Urinary bladder (tissue), 4 donors: ENCODE data around the gene MKNK2. TPM values are rescaled to one million over a fixed set of nuclear protein-coding genes. Genes with fewer than 3 reads are reported as not detected.

Source experiments
- DNase-seq: peaks from one replicate; pipeline ENCODE4 v3.0.0-alpha.2; 2015; ENCODE audit errors: extremely low spot score
- H3K27ac ChIP-seq: one replicate; pipeline ENCODE4 v1.5.1; 2013; ENCODE audit warnings: low read depth, mild to moderate bottlenecking, moderate library complexity
- H3K36me3 ChIP-seq: one replicate; pipeline ENCODE4 v1.6.1; 2013; ENCODE audit warnings: mild to moderate bottlenecking, moderate library complexity; ENCODE audit not compliant: insufficient read depth
- H3K4me1 ChIP-seq: one replicate; pipeline ENCODE4 v1.6.1; 2013; ENCODE audit warnings: mild to moderate bottlenecking, moderate library complexity; ENCODE audit not compliant: insufficient read depth
- H3K4me3 ChIP-seq: one replicate; pipeline ENCODE4 v1.5.1; 2013; ENCODE audit warnings: low read depth, low read length
- WGBS: extraction: QIAGEN DNeasy Blood & Tissue Kit; methylation state at CpG from one replicate; pipeline ENCODE4 v1.1.7; 2013; 5-methylcytosine and 5-hydroxymethylcytosine counted together
- polyA plus RNA-seq: library from polyadenylated mRNA; stranded (reverse); fragments of 200-250 nt; gene quantifications from one replicate; pipeline ENCODE4 v1.2.3, GENCODE V29; 2013
- total RNA-seq: library from RNA; depleted of rRNA; stranded (reverse); fragments of >200 nt; gene quantifications from one replicate; pipeline ENCODE4 v1.2.3, GENCODE V29; 2014
- donor health status: healthy with polysubstance abuse.
- donor health status: healthy.

MKNK2 gene
- total and polyA plus RNA-seq, 2 donors, result 21.5 to 144 TPM

DNA sequence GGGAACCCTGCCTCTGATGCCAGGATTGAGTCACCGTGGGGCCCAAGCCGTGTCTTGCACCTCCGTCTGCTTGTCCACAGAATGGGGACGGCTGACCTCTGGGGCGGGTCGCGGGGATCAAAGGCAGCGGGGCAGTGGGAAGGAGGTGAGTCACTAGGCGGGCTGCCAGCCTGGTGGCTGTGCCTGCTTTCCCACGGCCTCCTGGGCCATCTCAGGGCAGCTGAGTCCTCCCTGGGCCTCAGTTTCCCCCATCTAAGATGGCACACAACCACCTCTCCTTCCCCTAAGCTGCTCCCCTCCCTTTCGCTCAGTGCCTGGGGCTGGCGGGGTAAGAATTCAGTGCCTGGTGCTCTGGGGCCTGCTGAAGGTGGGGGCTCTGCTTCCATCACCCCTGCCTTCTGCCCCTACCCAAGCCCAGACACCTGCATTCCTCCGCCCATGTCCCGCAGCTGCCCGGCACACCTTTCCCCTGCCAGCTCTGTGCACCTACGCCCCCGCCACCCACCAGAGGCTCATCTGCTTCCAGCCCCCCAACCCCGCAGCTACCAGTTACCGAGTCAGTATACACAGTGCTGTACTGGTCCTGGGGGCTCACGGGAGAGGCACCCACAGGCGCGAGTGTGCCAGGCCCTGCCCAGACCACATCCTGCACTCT lies 3.5 kb downstream of the MKNK2 start:
- WGBS, result 74% methylated on average over 22 of the region's 22 CpGs
- peaks cover 2% of the 10 kb centered on the region for H3K4me1 ChIP-seq
- H3K36me3 ChIP-seq, result no peaks in the 10 kb centered on the region
- H3K27ac ChIP-seq, result peak overlapping the region; percentile 19
- DNase-seq, result no peak
- no peak overlapping the region for H3K4me3 ChIP-seq

DNA sequence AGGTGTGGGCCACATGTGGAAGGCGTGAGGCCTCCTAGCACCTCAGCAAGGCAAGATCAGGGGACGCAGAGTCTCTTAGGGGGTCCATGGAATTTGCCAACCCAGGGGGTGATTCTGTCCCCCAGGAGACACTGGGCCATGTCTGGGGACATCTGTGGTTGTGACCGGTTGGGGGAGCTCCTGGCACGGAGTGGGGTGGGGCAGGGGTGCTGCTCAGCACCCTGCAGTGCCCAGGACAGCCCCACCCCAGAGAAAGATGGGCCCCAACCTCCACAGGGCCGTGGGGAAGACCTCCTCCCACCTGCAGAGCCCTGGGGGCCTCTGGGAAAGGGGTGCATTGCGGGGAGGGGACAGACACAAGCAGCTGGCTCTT lies 4.0 kb downstream of the MKNK2 start:
- Histone ChIP-seq H3K4me3 (no peak overlapping the region), H3K27ac (peak overlapping the region; percentile 19), H3K4me1 (peaks cover 2% of the 10 kb centered on the region), H3K36me3 (no peaks in the 10 kb centered on the region)
- WGBS, result 83% methylated on average over 6 of the region's 6 CpGs
- no peak for DNase-seq

DNA sequence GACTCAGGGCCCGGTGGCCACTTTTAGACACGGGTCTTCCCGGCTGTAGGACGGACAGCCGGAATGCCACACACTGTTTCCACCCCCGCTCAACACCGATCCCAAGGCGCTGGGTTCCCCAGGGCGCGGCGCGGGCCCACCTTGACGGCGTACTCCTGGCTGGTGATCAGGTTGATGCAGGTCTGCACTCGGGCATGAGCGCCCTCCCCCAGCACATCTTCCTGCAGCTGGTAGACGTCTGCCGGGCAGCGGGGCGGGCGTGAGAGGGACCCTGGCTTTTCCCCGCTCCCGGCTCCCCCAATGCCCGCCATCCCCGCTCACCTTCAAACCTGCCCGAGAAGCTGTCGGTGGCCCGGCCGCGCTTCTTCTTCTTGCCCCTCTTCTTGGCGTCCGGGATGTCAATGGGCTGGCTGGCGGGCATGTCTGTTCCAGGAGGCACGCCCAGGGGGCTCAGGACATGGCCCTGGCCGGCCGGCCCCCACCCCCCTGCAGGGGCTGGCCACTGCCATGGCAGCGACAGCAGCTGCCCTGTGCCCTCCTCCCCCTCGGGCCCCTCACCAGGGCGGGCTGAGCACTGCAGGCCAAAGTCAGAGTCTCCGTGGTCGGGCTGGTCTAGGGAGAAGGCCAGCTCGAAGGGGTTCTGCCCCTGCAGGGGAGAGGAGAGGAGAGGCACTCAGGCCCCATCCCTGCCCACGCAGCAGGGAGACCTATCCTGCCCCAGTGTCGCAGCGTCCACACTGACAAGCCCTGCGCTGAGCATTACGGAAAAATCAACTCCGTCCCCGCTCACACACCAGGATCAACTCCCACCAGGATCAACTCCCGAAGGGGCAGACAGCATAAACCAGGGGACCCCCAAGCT lies 4.8 kb downstream of the MKNK2 start:
- Histone ChIP-seq H3K27ac (peak overlapping the region; percentile 30), H3K4me1 (peaks cover 2% of the 10 kb centered on the region), H3K36me3 (no peaks in the 10 kb centered on the region), H3K4me3 (no peak overlapping the region)
- 92% methylated on average over 50 of the region's 50 CpGs for WGBS
- DNase-seq, result no peak

GRCh38 chr19:2045501-2046045 lies 5.5 kb downstream of the MKNK2 start:
- WGBS, result 74% methylated on average over 14 of the region's 14 CpGs
- no peak overlapping the region for H3K27ac ChIP-seq
- H3K36me3 ChIP-seq, result no peaks in the 10 kb centered on the region
- H3K4me1 ChIP-seq, result peaks cover 3% of the 10 kb centered on the region
- H3K4me3 ChIP-seq, result no peak overlapping the region
- DNase-seq, result no peak

- no peak overlapping the region for H3K4me3 ChIP-seq
- WGBS, result 88% methylated on average over 18 of the region's 18 CpGs
- DNase-seq, result no peak
- no peak overlapping the region for H3K27ac ChIP-seq
- H3K4me1 ChIP-seq, result peaks cover 3% of the 10 kb centered on the region
- H3K36me3 ChIP-seq, result no peaks in the 10 kb centered on the region
These were observed 6.1 kb downstream of the MKNK2 start for GRCh38 chr19:2044709-2045500.

GRCh38 chr19:2043961-2044708 lies 6.9 kb downstream of the MKNK2 start:
- peaks cover 3% of the 10 kb centered on the region for H3K4me1 ChIP-seq
- peaks cover 4% of the 10 kb centered on the region for H3K36me3 ChIP-seq
- WGBS, result 91% methylated on average over 11 of the region's 11 CpGs
- no peak overlapping the region for H3K4me3 ChIP-seq
- no peak for DNase-seq
- H3K27ac ChIP-seq, result no peak overlapping the region

DNA sequence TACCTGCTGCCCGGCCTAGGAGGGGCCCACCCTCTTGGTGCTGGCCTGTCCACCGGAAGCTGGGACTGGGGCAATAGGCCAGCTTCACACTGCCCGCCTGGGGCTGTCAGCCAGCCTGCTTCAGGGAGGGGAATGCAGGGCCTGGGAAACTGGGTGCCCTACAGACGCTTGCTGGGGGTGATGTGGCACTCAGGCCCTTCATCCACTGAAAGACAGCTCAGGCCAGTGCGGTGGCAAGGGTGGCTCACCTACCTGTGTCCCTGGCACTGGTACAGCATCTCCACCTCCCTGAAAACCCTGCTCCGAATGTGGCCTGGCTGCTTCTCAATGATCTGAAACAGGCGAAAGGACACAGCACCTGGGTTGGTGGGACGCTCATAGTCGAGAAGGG lies 7.8 kb downstream of the MKNK2 start:
- Histone ChIP-seq H3K4me3 (no peak overlapping the region), H3K27ac (peak overlapping the region; percentile 95), H3K4me1 (peaks cover 3% of the 10 kb centered on the region), H3K36me3 (peaks cover 6% of the 10 kb centered on the region)
- WGBS, result 78% methylated on average over 9 of the region's 9 CpGs
- no peak for DNase-seq

- H3K4me1 ChIP-seq, result peaks cover 3% of the 10 kb centered on the region
- no peak for DNase-seq
- peak overlapping the region; percentile 95 for H3K27ac ChIP-seq
- no peak overlapping the region for H3K4me3 ChIP-seq
- peaks cover 6% of the 10 kb centered on the region for H3K36me3 ChIP-seq
- WGBS, result 28% methylated on average over 29 of the region's 29 CpGs
These were observed 8.4 kb downstream of the MKNK2 start for GRCh38 chr19:2042485-2043250.

GRCh38 chr19:2041683-2042484 lies 9.2 kb downstream of the MKNK2 start:
- Histone ChIP-seq H3K27ac (peak overlapping the region; percentile 95), H3K36me3 (peaks cover 6% of the 10 kb centered on the region), H3K4me3 (no peak overlapping the region), H3K4me1 (peaks cover 3% of the 10 kb centered on the region)
- peak; percentile 68 for DNase-seq
- WGBS, result 16% methylated on average over 77 of the region's 77 CpGs

GRCh38 chr19:2041433-2041682 lies 9.7 kb downstream of the MKNK2 start:
- H3K4me1 ChIP-seq, result peaks cover 3% of the 10 kb centered on the region

DNA sequence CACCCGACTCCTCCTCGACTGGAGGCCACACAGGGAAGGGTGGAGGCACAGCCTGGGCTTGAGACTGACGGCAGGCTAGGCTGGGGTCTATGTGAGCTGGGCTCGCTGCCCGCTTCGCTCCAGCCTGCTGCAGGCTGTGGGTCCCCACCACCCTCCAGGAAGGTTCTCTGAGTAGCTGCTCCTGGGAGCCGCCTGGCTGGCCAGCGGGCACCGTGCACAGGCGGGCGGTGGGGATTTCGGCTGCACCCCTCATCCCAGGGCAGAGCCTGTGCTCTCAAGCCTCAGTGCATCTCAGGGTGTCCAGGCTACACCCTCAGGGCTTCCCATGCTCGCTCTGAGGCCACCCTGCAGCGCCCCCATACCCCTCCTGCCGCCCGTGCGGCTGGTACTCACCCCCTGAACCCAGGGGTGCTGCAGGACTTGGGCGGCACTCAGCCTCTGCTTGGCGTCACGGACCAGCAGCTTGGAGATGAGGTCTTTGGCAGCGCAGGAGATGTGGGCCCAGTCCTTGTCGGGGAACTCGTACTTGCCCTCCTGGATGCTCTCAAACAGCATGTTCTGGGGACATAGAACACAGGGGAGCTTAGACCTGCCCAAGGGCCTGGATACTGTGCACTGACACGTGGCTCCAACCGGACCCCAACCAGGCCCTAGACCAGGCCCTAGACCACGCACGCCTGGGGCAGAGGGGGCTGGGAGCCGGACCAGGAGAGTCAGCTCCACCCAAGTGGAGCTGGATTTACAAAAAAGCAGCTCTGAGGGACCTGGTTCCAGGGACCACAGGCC lies 10.2 kb downstream of the MKNK2 start:
- WGBS, result 87% methylated on average over 28 of the region's 28 CpGs
- Histone ChIP-seq H3K4me3 (no peak overlapping the region), H3K27ac (peak overlapping the region; percentile 92), H3K4me1 (peaks cover 3% of the 10 kb centered on the region), H3K36me3 (peaks cover 6% of the 10 kb centered on the region)
- DNase-seq, result no peak

More at GRCh38 chr19:2041433-2041682, 9.7 kb downstream of the MKNK2 start:
- WGBS, result 77% methylated on average over 6 of the region's 6 CpGs
- Histone ChIP-seq H3K4me3 (no peak overlapping the region), H3K27ac (peak overlapping the region; percentile 92), H3K36me3 (peaks cover 6% of the 10 kb centered on the region)
- no peak for DNase-seq
